ENCODE measurements around the gene RAB33B. TPM values are rescaled to one million over a fixed set of nuclear protein-coding genes. Genes with fewer than 3 reads are reported as not detected.

RAB33B gene
- total RNA-seq, 1 donor from 2014 or later = 7.2 TPM

DNA sequence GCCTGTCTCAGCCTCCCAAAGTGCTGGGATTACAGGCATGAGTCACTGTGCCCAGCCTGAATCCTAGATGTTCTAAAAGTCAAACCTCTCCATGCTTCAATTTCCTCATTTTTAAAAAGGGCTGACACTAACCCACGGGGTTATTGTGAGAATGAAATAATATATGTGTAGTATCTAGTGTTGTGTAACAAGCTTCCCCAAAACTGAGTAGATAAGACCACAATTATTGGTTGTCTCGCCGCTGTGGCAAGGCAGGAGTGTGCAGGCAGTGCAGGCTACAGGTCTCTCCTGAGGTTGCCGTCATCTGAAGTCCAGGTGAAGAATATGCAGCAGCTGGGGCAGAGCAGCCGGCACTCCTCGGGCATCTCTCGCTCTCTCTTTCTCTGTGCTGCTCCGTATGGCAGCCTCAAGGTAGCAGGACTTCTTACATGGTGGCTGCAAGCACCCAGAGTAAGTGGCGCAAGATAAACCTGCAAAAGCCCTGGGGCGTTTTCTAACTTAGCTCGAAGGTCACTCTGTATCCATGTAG is 30.9 kb downstream of the RAB33B start:
- Mint-ChIP-seq H3K27ac (no peak overlapping the region), H3K4me1 (no peaks in the 10 kb centered on the region), H3K36me3 (ENCODE audit: low read depth) (no peaks in the 10 kb centered on the region), H3K4me3 (no peak overlapping the region), H3K27me3 (no peaks in the 10 kb centered on the region), H3K9me3 (no peaks in the 10 kb centered on the region)
- TF ChIP-seq, protein P1, sequence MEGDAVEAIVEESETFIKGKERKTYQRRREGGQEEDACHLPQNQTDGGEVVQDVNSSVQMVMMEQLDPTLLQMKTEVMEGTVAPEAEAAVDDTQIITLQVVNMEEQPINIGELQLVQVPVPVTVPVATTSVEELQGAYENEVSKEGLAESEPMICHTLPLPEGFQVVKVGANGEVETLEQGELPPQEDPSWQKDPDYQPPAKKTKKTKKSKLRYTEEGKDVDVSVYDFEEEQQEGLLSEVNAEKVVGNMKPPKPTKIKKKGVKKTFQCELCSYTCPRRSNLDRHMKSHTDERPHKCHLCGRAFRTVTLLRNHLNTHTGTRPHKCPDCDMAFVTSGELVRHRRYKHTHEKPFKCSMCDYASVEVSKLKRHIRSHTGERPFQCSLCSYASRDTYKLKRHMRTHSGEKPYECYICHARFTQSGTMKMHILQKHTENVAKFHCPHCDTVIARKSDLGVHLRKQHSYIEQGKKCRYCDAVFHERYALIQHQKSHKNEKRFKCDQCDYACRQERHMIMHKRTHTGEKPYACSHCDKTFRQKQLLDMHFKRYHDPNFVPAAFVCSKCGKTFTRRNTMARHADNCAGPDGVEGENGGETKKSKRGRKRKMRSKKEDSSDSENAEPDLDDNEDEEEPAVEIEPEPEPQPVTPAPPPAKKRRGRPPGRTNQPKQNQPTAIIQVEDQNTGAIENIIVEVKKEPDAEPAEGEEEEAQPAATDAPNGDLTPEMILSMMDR (IDR thresholded peaks at IDR 0.05) = no peak
- ChIA-PET POLR2A (interaction anchor here (1.3 kb wide), 1 partner anchor 31 kb away, joined by 3 read pairs; no protein-coding TSS in a partner anchor), CTCF (no interaction called here)
- intact Hi-C loops (cut with micrococcal nuclease) = no loop called here
- DNase-seq (no peak), ATAC-seq (ENCODE audit: low read depth) (no peak)

DNA sequence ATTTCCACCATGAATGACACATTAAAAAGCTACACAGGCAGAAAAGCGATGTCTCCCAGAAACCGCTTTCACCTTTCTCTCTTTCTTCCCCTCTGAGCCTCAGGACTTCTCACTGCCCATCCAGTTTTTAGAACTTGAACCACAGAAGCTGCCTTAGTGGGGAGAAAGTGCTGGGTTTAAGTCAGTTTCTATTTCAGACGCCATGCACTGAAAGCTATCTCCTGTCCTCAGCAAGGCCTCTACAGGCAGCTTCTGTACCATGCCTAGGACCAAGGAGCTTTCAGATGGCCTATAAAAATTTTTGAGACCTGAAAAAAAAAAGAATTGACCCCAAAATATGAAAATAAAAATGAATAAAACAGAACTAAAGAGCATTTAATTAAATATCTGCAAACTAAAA is 34.5 kb downstream of the RAB33B start:
- ATAC-seq (ENCODE audit: low read depth) = no peak
- ChIA-PET CTCF (interaction anchor here (0.7 kb wide), 1 partner anchor 768 kb away, joined by 3 read pairs; no protein-coding TSS in a partner anchor), POLR2A (no interaction called here)
- H3K4me3 Mint-ChIP-seq = no peak overlapping the region
- no peak overlapping the region for H3K27ac Mint-ChIP-seq
- H3K9me3 Mint-ChIP-seq = no peaks in the 10 kb centered on the region
- no peaks in the 10 kb centered on the region for H3K36me3 Mint-ChIP-seq (ENCODE audit: low read depth)
- H3K27me3 Mint-ChIP-seq = no peaks in the 10 kb centered on the region
- intact Hi-C loops (cut with micrococcal nuclease) = no loop called here
- TF ChIP-seq, protein P1 (IDR thresholded peaks at IDR 0.05) = no peak
- DNase-seq = no peak
- no peaks in the 10 kb centered on the region for H3K4me1 Mint-ChIP-seq

DNA sequence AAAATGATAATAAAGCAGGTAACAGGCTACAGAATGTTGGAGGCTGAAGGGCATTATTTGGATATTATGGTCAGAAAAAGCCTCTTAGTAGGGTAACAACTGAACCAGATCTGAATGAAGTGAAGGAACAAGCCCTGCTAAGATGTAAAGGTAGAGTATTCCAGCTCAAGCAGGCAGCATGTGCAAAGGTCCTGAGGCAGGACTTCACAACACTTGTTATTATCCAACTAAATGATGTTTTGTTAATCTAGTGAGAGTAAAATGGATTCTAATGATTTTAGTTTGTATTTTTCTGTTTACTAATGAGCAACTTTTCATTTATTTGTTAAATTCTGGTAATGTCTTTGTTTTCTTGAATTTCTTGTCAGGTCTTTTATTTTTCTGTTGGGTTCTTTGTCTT is 35.7 kb downstream of the RAB33B start:
- POLR2A ChIA-PET = no interaction called here
- no peak for ATAC-seq (ENCODE audit: low read depth)
- Mint-ChIP-seq H3K27me3 (no peaks in the 10 kb centered on the region), H3K4me1 (no peaks in the 10 kb centered on the region), H3K4me3 (no peak overlapping the region), H3K36me3 (ENCODE audit: low read depth) (no peaks in the 10 kb centered on the region), H3K27ac (no peak overlapping the region), H3K9me3 (no peaks in the 10 kb centered on the region)
- TF ChIP-seq, protein P1 (IDR thresholded peaks at IDR 0.05) = no peak
- DNase-seq = no peak
- intact Hi-C loops (cut with micrococcal nuclease) = no loop called here
- CTCF ChIA-PET = no interaction called here

DNA sequence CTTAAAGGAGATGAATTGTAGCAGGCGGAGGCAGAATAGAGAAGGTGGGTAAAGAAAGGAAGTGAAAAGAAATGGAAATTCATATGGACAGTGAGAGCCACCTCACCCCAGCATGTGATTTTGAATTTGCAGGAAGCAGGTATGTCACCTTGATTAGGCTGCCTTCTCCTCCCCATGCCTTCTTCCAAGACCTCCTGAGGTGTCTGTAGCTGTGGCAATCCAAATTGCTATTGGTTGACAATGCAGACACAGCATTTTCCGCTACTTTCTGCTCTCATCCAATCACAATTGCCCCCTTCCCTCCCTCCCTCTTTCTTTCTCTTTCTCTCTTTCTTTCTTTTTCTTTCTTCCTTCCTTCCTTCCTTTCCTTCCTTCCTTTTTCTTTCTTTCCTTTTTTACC is 38.5 kb downstream of the RAB33B start:
- POLR2A ChIA-PET = no interaction called here
- CTCF ChIA-PET = no interaction called here
- TF ChIP-seq, protein P1 (IDR thresholded peaks at IDR 0.05) = no peak
- H3K4me1 Mint-ChIP-seq = no peaks in the 10 kb centered on the region
- ATAC-seq (ENCODE audit: low read depth) = no peak
- no peak overlapping the region for H3K4me3 Mint-ChIP-seq
- no peak for DNase-seq
- no peaks in the 10 kb centered on the region for H3K9me3 Mint-ChIP-seq
- intact Hi-C loops (cut with micrococcal nuclease) = no loop called here
- H3K27ac Mint-ChIP-seq = no peak overlapping the region
- H3K36me3 Mint-ChIP-seq (ENCODE audit: low read depth) = no peaks in the 10 kb centered on the region
- no peaks in the 10 kb centered on the region for H3K27me3 Mint-ChIP-seq

DNA sequence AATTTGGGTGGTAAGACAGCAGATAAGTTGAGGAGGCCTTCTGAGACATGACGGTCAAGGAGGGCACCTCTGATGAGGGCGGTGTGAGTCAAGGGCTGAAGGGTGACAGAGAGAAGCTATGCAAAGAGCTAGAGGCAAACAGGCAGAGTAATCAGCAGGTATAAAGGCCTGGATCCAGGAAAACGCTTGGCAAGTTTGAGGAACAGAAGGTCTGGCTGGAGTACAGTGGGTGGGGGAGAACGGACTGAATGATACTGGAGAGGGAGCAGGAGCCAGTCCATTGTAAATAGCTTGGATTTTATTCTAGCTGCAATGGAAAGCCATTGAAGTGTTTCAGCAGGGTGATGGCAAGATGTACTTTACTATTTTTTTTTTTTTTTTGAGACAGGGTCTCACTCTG is 39.3 kb downstream of the RAB33B start:
- Mint-ChIP-seq H3K27ac (no peak overlapping the region), H3K36me3 (ENCODE audit: low read depth) (no peaks in the 10 kb centered on the region), H3K4me1 (no peaks in the 10 kb centered on the region), H3K9me3 (no peaks in the 10 kb centered on the region), H3K4me3 (no peak overlapping the region), H3K27me3 (no peaks in the 10 kb centered on the region)
- DNase-seq (no peak), ATAC-seq (ENCODE audit: low read depth) (no peak)
- ChIA-PET CTCF (no interaction called here), POLR2A (no interaction called here)
- TF ChIP-seq, protein P1 (IDR thresholded peaks at IDR 0.05) = no peak
- intact Hi-C loops (cut with micrococcal nuclease) = no loop called here

Data from activated B cell treated with CpG ODN at 0.5 μM for 24 hours (primary cell).